Activated CD4-positive, alpha-beta T cell treated with anti-CD3 and anti-CD28 coated beads for 36 hours (primary cell): Measurements from ENCODE around the gene NLRP1. TPM values are rescaled to one million over a fixed set of nuclear protein-coding genes. Genes with fewer than 3 reads are reported as not detected.

ENCODE experiments used
- ATAC-seq: fragments of 200-7000 bp; cut with Tn5 transposase; one replicate; pipeline ENCODE4 v1.10.0; 2021; ENCODE audit warnings: mild to moderate bottlenecking, moderate library complexity
- CTCF ChIA-PET: fragments of 350-600 bp; sonication (Branson Sonifier 250); formaldehyde crosslinking; loops from one replicate; lab custom pipeline; 2021; ENCODE audit warnings: antibody characterized with exemption; lab: Charles Lee
- POLR2A ChIA-PET: fragments of 350-600 bp; sonication (Branson Sonifier 250); formaldehyde crosslinking; loops from one replicate; lab custom pipeline; 2021; ENCODE audit warnings: antibody characterized with exemption, inconsistent platforms; lab: Charles Lee
- DNase-seq: peaks from one replicate; pipeline ENCODE4 v3.0.0-alpha.2; 2020
- H3K27ac Mint-ChIP-seq: one replicate; pipeline ENCODE4 v1.8.0; 2021; ENCODE audit warnings: mixed read lengths
- H3K27me3 Mint-ChIP-seq: one replicate; pipeline ENCODE4 v1.8.0; 2021; ENCODE audit warnings: mixed read lengths
- H3K36me3 Mint-ChIP-seq: one replicate; pipeline ENCODE4 v1.8.0; 2021; ENCODE audit warnings: low read depth, mixed read lengths
- H3K4me1 Mint-ChIP-seq: one replicate; pipeline ENCODE4 v1.8.0; 2021; ENCODE audit warnings: mixed read lengths
- H3K4me3 Mint-ChIP-seq: one replicate; pipeline ENCODE4 v1.8.0; 2021; ENCODE audit warnings: mild to moderate bottlenecking, moderate library complexity, mixed read lengths
- H3K9me3 Mint-ChIP-seq: one replicate; pipeline ENCODE4 v1.8.0; 2021; ENCODE audit warnings: low read depth, mixed read lengths
- intact Hi-C, 2 experiments: fragments of 100-400 bp; cut with DNase I in 1 of 2; cut with micrococcal nuclease in 1 of 2; formaldehyde crosslinking; loops; one replicate each; pipeline versions ENCODE4 v1.14.2 to v1.15.1; 2022 to 2024; cut with DNase I, micrococcal nuclease
- total RNA-seq, 2 experiments: library from RNA; stranded (reverse); gene quantifications; one replicate each; pipeline ENCODE4 v1.2.3, GENCODE V29; 2021

The NLRP1 gene
- total RNA-seq, 2 experiments from 2014 or later: 31.2 to 34.0 TPM

DNA sequence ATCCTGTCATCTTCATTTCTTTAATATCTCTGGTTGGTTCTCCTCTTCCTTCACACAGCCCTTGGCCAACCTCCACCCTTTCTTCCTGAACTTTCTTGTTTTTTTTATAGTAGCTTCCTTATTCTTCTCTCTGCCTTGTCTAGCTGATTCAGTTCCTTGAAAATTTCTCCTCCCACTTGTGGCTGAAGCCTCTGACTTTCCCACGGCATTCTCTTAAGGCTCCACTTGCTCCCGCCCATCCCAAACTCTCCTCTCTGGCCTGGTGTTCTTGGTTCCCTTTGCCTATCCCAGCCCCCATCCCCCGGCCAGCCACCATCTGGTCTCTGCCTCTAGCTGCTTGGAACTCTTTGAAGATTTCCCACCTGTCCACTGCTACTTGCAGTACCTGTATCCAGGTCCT lies 29.1 kb downstream of the NLRP1 start:
- CTCF ChIA-PET: no interaction called here
- H3K4me1 Mint-ChIP-seq: peaks cover 14% of the 10 kb centered on the region
- no peak overlapping the region for H3K27ac Mint-ChIP-seq
- intact Hi-C loops: no loop called here
- H3K9me3 Mint-ChIP-seq: no peaks in the 10 kb centered on the region
- no peak overlapping the region for H3K4me3 Mint-ChIP-seq
- H3K27me3 Mint-ChIP-seq: no peaks in the 10 kb centered on the region
- DNase-seq: no peak
- POLR2A ChIA-PET: no interaction called here
- ATAC-seq: no peak
- H3K36me3 Mint-ChIP-seq: peaks cover 49% of the 10 kb centered on the region

DNA sequence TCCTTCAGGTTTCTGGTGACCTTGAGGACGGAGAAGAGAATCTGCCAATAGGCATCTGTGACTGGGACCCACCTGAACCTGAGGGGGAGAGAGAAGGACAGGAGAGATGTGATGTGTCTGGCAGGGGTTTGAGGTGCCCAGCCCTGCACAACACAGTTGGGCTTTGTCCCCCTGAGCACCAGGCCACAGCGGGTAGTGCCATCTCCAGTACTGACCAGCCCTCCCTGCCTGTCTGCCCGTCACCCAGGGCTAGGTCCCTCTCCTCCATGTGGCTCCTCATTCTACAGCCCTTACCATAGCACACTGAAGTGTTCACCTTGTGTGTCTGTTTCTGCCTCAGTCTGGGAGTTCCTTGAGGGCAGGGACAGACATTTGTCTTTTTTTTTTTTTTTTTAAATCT lies 30.8 kb downstream of the NLRP1 start:
- H3K36me3 Mint-ChIP-seq: peaks cover 47% of the 10 kb centered on the region

GRCh38 chr17:5552841-5553240 lies 31.5 kb downstream of the NLRP1 start:
- Mint-ChIP-seq H3K27ac (no peak overlapping the region), H3K27me3 (no peaks in the 10 kb centered on the region), H3K4me3 (no peak overlapping the region), H3K36me3 (peaks cover 51% of the 10 kb centered on the region), H3K4me1 (peaks cover 14% of the 10 kb centered on the region), H3K9me3 (no peaks in the 10 kb centered on the region)
- DNase-seq (no peak), ATAC-seq (no peak)
- ChIA-PET POLR2A (no interaction called here), CTCF (no interaction called here)
- intact Hi-C loops: no loop called here

More for the DNA sequence above, 30.8 kb downstream of the NLRP1 start:
- DNase-seq (no peak), ATAC-seq (no peak)
- ChIA-PET POLR2A (no interaction called here), CTCF (no interaction called here)
- Mint-ChIP-seq H3K4me1 (peaks cover 14% of the 10 kb centered on the region), H3K27ac (no peak overlapping the region), H3K4me3 (no peak overlapping the region), H3K9me3 (no peaks in the 10 kb centered on the region), H3K27me3 (no peaks in the 10 kb centered on the region)
- intact Hi-C loops: no loop called here

DNA sequence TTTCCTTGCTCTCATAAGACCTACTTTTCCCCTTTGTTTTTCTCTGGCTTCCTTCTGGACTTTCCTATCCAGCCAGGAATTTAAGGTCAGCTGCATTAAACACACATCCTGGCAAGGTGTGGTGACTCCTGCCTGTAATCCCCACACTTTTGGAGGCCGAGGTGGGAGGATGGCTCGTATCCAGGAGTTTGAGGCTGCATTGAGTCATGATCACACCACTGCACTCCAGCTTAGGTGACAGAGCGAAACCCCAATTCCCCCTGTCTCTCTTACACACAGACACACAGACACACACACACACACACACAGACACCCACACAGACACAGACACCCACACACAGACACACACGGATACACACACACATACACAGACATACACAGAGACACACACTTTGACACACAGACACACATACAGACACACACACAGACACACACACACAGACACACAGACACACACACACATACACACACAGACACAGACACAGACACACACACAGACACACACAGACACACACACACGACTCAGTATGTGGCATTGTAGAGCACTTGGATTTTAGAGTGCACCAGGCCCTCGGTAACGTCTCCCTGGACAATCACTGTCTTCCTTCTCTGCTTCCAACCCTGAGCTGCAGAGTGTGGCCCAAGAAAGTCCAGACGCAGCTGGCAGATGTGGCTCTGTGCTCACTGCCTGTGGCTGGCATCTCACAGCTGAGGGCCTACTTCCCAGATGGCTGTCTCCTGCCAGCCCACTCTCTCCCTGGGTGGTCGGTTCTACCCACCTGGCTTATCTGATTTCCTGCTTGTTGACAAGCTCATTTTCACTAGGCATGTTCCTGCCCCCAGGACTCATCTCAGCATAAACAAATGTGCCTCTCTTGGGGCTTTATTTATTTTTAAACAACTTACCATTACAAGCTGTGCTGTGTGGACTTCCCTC lies 39.0 kb downstream of the NLRP1 start:
- POLR2A ChIA-PET: no interaction called here

DNA sequence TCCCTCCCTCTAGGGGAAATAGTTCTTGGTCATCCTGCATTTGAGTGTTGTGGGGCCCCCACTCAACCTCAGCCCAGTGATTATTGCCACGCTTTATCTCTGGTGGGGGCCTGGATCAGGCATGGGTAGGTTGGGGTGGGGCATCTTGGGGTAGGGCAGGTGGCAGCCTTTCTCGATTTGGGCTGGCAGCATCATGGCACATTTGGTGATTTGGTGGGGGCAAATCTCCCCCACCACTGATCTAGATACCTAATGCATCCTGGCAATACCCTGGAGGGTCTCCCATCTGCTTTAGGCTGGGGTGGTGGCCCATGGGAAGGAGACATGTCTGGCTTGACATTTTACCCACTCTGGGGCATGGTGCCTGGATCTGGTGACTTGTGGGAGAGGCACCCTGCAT lies 40.2 kb downstream of the NLRP1 start:
- no peak for DNase-seq
- H3K36me3 Mint-ChIP-seq: peaks cover 45% of the 10 kb centered on the region
- CTCF ChIA-PET: no interaction called here
- no peaks in the 10 kb centered on the region for H3K9me3 Mint-ChIP-seq
- POLR2A ChIA-PET: no interaction called here
- no peaks in the 10 kb centered on the region for H3K27me3 Mint-ChIP-seq
- H3K27ac Mint-ChIP-seq: no peak overlapping the region
- H3K4me1 Mint-ChIP-seq: peaks cover 3% of the 10 kb centered on the region
- intact Hi-C loops: no loop called here
- no peak overlapping the region for H3K4me3 Mint-ChIP-seq
- no peak for ATAC-seq

More for the DNA sequence above, 39.0 kb downstream of the NLRP1 start:
- DNase-seq: no peak
- Mint-ChIP-seq H3K4me1 (peaks cover 3% of the 10 kb centered on the region), H3K9me3 (no peaks in the 10 kb centered on the region), H3K27ac (peak overlapping the region; percentile 5), H3K36me3 (peaks cover 44% of the 10 kb centered on the region), H3K27me3 (no peaks in the 10 kb centered on the region), H3K4me3 (no peak overlapping the region)
- intact Hi-C loops: no loop called here
- CTCF ChIA-PET: interaction anchor here (0.8 kb wide), 1 partner anchor 213 kb away, joined by 3 read pairs; no protein-coding TSS in a partner anchor
- no peak for ATAC-seq

- peaks cover 29% of the 10 kb centered on the region for H3K36me3 Mint-ChIP-seq
- POLR2A ChIA-PET: no interaction called here
- DNase-seq (no peak), ATAC-seq (no peak)
- H3K27ac Mint-ChIP-seq: no peak overlapping the region
- intact Hi-C loops: no loop called here
- no peaks in the 10 kb centered on the region for H3K27me3 Mint-ChIP-seq
- H3K9me3 Mint-ChIP-seq: no peaks in the 10 kb centered on the region
- CTCF ChIA-PET: no interaction called here
- H3K4me1 Mint-ChIP-seq: peaks cover 3% of the 10 kb centered on the region
- no peak overlapping the region for H3K4me3 Mint-ChIP-seq
Measured at GRCh38 chr17:5541610-5542202, 42.6 kb downstream of the NLRP1 start.

DNA sequence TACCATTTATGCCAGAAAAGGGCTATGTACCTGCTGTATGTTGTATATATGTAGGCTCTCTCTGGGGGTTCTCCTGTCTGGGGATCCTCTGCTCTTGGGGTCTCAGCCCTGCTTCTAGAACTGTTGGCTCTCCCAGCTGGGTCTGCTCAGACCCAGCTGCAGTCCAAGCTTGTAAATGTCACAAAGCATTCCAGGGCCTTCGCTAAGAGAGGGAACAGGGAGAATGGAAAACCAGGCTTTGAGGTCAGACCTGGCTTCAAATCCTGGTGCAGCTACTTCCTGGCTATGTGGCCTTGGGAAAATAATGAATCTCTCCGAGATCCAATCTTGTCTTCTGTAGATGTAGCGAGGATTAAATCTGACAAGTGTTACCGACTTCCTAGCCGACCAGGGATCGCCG lies 44.0 kb downstream of the NLRP1 start:
- POLR2A ChIA-PET: no interaction called here
- Mint-ChIP-seq H3K36me3 (peaks cover 23% of the 10 kb centered on the region), H3K4me1 (peaks cover 3% of the 10 kb centered on the region)

GRCh38 chr17:5539286-5539685 lies 45.0 kb downstream of the NLRP1 start:
- CTCF ChIA-PET: no interaction called here
- H3K27me3 Mint-ChIP-seq: no peaks in the 10 kb centered on the region
- DNase-seq (no peak), ATAC-seq (no peak)
- intact Hi-C loops: no loop called here
- peaks cover 3% of the 10 kb centered on the region for H3K4me1 Mint-ChIP-seq
- H3K27ac Mint-ChIP-seq: no peak overlapping the region
- H3K4me3 Mint-ChIP-seq: no peak overlapping the region
- peaks cover 23% of the 10 kb centered on the region for H3K36me3 Mint-ChIP-seq
- H3K9me3 Mint-ChIP-seq: no peaks in the 10 kb centered on the region
- POLR2A ChIA-PET: interaction anchor here (0.6 kb wide), 1 partner anchor 10 kb away, joined by 4 read pairs; no protein-coding TSS in a partner anchor

More for the DNA sequence above, 44.0 kb downstream of the NLRP1 start:
- Mint-ChIP-seq H3K9me3 (no peaks in the 10 kb centered on the region), H3K27ac (no peak overlapping the region), H3K27me3 (no peaks in the 10 kb centered on the region), H3K4me3 (no peak overlapping the region)
- no peak for DNase-seq
- ATAC-seq: no peak
- CTCF ChIA-PET: no interaction called here
- intact Hi-C loops: no loop called here

DNA sequence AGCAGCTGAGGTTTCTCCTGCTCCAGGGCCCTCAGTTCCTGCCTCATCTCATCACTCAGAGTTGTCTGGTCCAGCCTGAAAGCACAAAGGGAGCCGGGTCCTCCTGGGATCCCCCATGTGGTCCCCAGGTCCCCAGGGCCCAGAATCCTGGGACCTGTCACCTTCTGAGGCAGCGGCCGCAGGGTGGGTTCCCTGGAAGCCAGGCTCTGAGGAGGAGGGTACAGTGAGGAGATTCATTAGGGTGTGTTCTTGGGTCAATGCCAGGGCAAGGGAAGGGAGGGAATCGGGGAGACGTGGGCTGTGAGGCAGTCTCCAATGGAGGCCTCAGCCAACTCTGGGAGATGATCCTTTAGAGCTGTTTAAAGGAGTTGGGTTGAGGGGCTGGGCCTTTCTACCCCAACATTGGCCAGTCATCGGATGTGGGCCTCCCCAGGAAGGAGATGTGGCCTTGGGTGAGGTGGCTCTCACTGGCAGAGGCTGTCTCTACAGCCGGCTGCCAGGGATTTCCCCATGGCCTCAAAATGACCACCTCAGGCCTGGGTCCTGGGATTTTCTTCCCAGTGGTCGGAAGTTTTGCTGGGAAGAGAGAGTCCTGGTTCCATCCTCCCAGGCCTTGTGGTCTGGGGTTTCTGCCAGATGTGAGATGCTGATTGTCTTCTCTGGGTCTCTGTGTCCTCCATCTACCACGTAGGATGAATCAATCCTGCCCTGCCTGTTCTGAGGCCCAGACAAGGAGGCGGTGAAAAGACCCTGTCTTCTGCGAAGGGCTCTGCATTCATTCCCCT lies 47.3 kb downstream of the NLRP1 start:
- intact Hi-C loops: no loop called here
- DNase-seq (no peak), ATAC-seq (no peak)
- ChIA-PET CTCF (no interaction called here), POLR2A (no interaction called here)
- Mint-ChIP-seq H3K4me3 (no peak overlapping the region), H3K27me3 (no peaks in the 10 kb centered on the region), H3K4me1 (no peaks in the 10 kb centered on the region), H3K9me3 (no peaks in the 10 kb centered on the region), H3K36me3 (peaks cover 19% of the 10 kb centered on the region), H3K27ac (peak overlapping the region; percentile 47)

- POLR2A ChIA-PET: no interaction called here
- Mint-ChIP-seq H3K36me3 (peaks cover 19% of the 10 kb centered on the region), H3K4me1 (no peaks in the 10 kb centered on the region), H3K9me3 (no peaks in the 10 kb centered on the region), H3K4me3 (no peak overlapping the region), H3K27ac (no peak overlapping the region), H3K27me3 (no peaks in the 10 kb centered on the region)
- intact Hi-C loops: no loop called here
- CTCF ChIA-PET: interaction anchor here (0.6 kb wide), 1 partner anchor 128 kb away, joined by 3 read pairs; no protein-coding TSS in a partner anchor
- DNase-seq (no peak), ATAC-seq (no peak)
Measured at GRCh38 chr17:5535436-5535835, 48.9 kb downstream of the NLRP1 start.

GRCh38 chr17:5533486-5534315 lies 50.6 kb downstream of the NLRP1 start:
- CTCF ChIA-PET: no interaction called here
- ATAC-seq (no peak), DNase-seq (no peak)
- POLR2A ChIA-PET: interaction anchor here (0.8 kb wide), 1 partner anchor 11 kb away, joined by 4 read pairs; no protein-coding TSS in a partner anchor
- H3K36me3 Mint-ChIP-seq: peaks cover 21% of the 10 kb centered on the region
- intact Hi-C loops: no loop called here
- no peaks in the 10 kb centered on the region for H3K4me1 Mint-ChIP-seq
- H3K27me3 Mint-ChIP-seq: no peaks in the 10 kb centered on the region
- no peak overlapping the region for H3K4me3 Mint-ChIP-seq
- H3K27ac Mint-ChIP-seq: no peak overlapping the region
- no peaks in the 10 kb centered on the region for H3K9me3 Mint-ChIP-seq
